ENCODE measurements around the gene TSSK2. TPM values are rescaled to one million over a fixed set of nuclear protein-coding genes. Genes with fewer than 3 reads are reported as not detected.

Gene TSSK2
- total and polyA plus RNA-seq, 2 of the 8 experiments (the other 6 are each of a cell fraction or from before 2014, with no cell fraction given): not detected

- no peak for TF ChIP-seq E2F6 (IDR thresholded peaks at IDR 0.05)
- TF ChIP-seq RXRA (IDR thresholded peaks at IDR 0.05; ENCODE audit: insufficient read depth, low read depth, low read length): no peak
- no peak for TF ChIP-seq TAF1 (IDR thresholded peaks at IDR 0.05; ENCODE audit: low read depth, low read length)
- no peak for TF ChIP-seq EP300 (IDR thresholded peaks at IDR 0.05; ENCODE audit: borderline replicate concordance in 1 of 2, low read depth in 2 of 2, low read length in 2 of 2)
- TF ChIP-seq SIX5 (IDR thresholded peaks at IDR 0.05; ENCODE audit: low read depth, low read length): no peak
- no peak for TF ChIP-seq CREB1 (IDR thresholded peaks at IDR 0.05)
- TF ChIP-seq BRCA1 (IDR thresholded peaks at IDR 0.05; ENCODE audit: low read depth, low read length): no peak
These were observed 27.0 kb upstream of the TSSK2 start (continued) for GRCh38 chr22:19103880-19104821.

Data from H1 (cell line).